NCI-H510A (cell line): Measurements from ENCODE around the gene TNS1.

Experiments
- DNase-seq: peaks from one replicate; lab custom pipeline; 2025; lab: John Stamatoyannopoulos, UW

The TNS1 gene

GRCh38 chr2:217848351-217848957, 154.3 kb downstream of the TNS1 start:
- no peak for DNase-seq

GRCh38 chr2:217847552-217848350, 155.0 kb downstream of the TNS1 start:
- no peak for DNase-seq

- no peak for DNase-seq
Measured at GRCh38 chr2:217847115-217847514, 155.7 kb downstream of the TNS1 start.

- no peak for DNase-seq
Measured at GRCh38 chr2:217846321-217846743, 156.5 kb downstream of the TNS1 start.

- DNase-seq = no peak
Measured at GRCh38 chr2:217845301-217845700, 157.5 kb downstream of the TNS1 start.

- DNase-seq = no peak
Measured at GRCh38 chr2:217844696-217845095, 158.1 kb downstream of the TNS1 start.

- no peak for DNase-seq
Measured at GRCh38 chr2:217843324-217843723, 159.5 kb downstream of the TNS1 start.

- no peak for DNase-seq
Measured at GRCh38 chr2:217842017-217842416, 160.8 kb downstream of the TNS1 start.

- no peak for DNase-seq
Measured at GRCh38 chr2:217840522-217840921, 162.3 kb downstream of the TNS1 start.

- no peak for DNase-seq
Measured at GRCh38 chr2:217839750-217840107, 163.1 kb downstream of the TNS1 start.

- DNase-seq = no peak
Measured at GRCh38 chr2:217839073-217839749, 163.6 kb downstream of the TNS1 start.

- DNase-seq = no peak
Measured at GRCh38 chr2:217838409-217838831, 164.4 kb downstream of the TNS1 start.

- peak; percentile 8 for DNase-seq
Measured at GRCh38 chr2:217837530-217837929, 165.3 kb downstream of the TNS1 start.

- DNase-seq = peak; percentile 29
Measured at GRCh38 chr2:217836901-217837491, 165.8 kb downstream of the TNS1 start.

- DNase-seq = no peak
Measured at GRCh38 chr2:217835931-217836891, 166.6 kb downstream of the TNS1 start.

- DNase-seq = no peak
Measured at GRCh38 chr2:217834744-217835513, 167.9 kb downstream of the TNS1 start.

GRCh38 chr2:217834057-217834620, 168.7 kb downstream of the TNS1 start:
- no peak for DNase-seq

GRCh38 chr2:217833439-217833838, 169.4 kb downstream of the TNS1 start:
- no peak for DNase-seq

- DNase-seq = peak; percentile 27
Measured at GRCh38 chr2:217832987-217833386, 169.8 kb downstream of the TNS1 start.

GRCh38 chr2:217832115-217832514, 170.7 kb downstream of the TNS1 start:
- no peak for DNase-seq
